K562 (cell line): ENCODE data around the gene DEF6. TPM values are rescaled to one million over a fixed set of nuclear protein-coding genes. Genes with fewer than 3 reads are reported as not detected.

Experiments used
- AFF4 ChIP-seq: sonication (generic); formaldehyde crosslinking; IDR thresholded peaks from 2 replicates; pipeline ENCODE4 v1.8.0; 2023; ENCODE audit warnings: mild to moderate bottlenecking, missing genetic modification reagents
- BHLHE40 ChIP-seq: IDR thresholded peaks from 2 replicates; pipeline ENCODE4 v1.6.1; 2011; ENCODE audit warnings: low read length, improper control_type of control experiment
- CHD2 ChIP-seq: IDR thresholded peaks from 2 replicates; pipeline ENCODE4 v1.6.1; 2011; ENCODE audit warnings: low read depth, low read length
- CREB1 ChIP-seq, 2 experiments: sonication (generic) in 1 of 2; formaldehyde crosslinking in 1 of 2; IDR thresholded peaks; 2 replicates each; pipeline versions ENCODE4 v1.6.1 to v1.8.0; 2012 to 2022; ENCODE audit warnings: inconsistent platforms in 1 of 2, mild to moderate bottlenecking in 1 of 2, missing genetic modification reagents in 1 of 2, moderate library complexity in 1 of 2
- EP300 ChIP-seq: IDR thresholded peaks from 2 replicates; pipeline ENCODE4 v1.6.1; 2012; ENCODE audit warnings: low read length, improper control_type of control experiment
- HINFP ChIP-seq: fragments of 450-650 bp; conservative IDR thresholded peaks from 2 replicates; pipeline ENCODE4 v1.6.1; 2016; ENCODE audit warnings: missing genetic modification characterization, low read depth, mild to moderate bottlenecking, control low read depth, missing compliant biosample characterization
- JUNB ChIP-seq: fragments of 450-650 bp; formaldehyde crosslinking; conservative IDR thresholded peaks from 2 replicates; pipeline ENCODE4 v1.4.0; 2020; ENCODE audit warnings: mild to moderate bottlenecking
- MNT ChIP-seq, 2 experiments: fragments of 450-650 bp; conservative IDR thresholded peaks; 2 replicates each; pipeline ENCODE4 v1.6.1; 2017; ENCODE audit warnings: mild to moderate bottlenecking in 2 of 2, moderate library complexity in 2 of 2
- NR1H2 ChIP-seq: sonication (generic); formaldehyde crosslinking; IDR thresholded peaks from 2 replicates; pipeline ENCODE4 v1.4.0; 2020; ENCODE audit warnings: mild to moderate bottlenecking, missing genetic modification reagents
- NR2C2 ChIP-seq, 2 experiments: fragments of 200-800 bp in 1 of 2; sonication (Bioruptor generic) in 1 of 2; sonication (generic) in 1 of 2; formaldehyde crosslinking in 1 of 2; IDR thresholded peaks; 2 replicates each; pipeline versions ENCODE4 v1.6.1 to v1.8.0; 2016 to 2022; ENCODE audit warnings: mild to moderate bottlenecking in 1 of 2, missing compliant biosample characterization in 1 of 2, missing genetic modification characterization in 1 of 2, missing genetic modification reagents in 1 of 2
- RCOR1 ChIP-seq, 2 experiments: IDR thresholded peaks; 2 replicates each; pipeline ENCODE4 v1.6.1; 2012; ENCODE audit warnings: low read depth in 2 of 2, low read length in 2 of 2, borderline replicate concordance in 1 of 2, improper control_type of control experiment in 1 of 2
- TEAD2 ChIP-seq: fragments of 450-650 bp; IDR thresholded peaks from 2 replicates; pipeline ENCODE4 v1.6.1; 2016; ENCODE audit warnings: missing genetic modification characterization, control low read depth, missing compliant biosample characterization
- TFAP4 ChIP-seq: sonication (generic); formaldehyde crosslinking; IDR thresholded peaks from 2 replicates; pipeline ENCODE4 v1.8.0; 2022; ENCODE audit warnings: missing genetic modification reagents, mild to moderate bottlenecking, moderate library complexity, borderline replicate concordance
- ZBTB7A ChIP-seq: IDR thresholded peaks from 2 replicates; pipeline ENCODE4 v1.6.1; 2011; ENCODE audit warnings: low read depth, mild to moderate bottlenecking, low read length, moderate library complexity, borderline replicate concordance; ENCODE audit not compliant: control insufficient read depth
- ZNF778 ChIP-seq: fragments of 450-650 bp; formaldehyde crosslinking; IDR thresholded peaks from 2 replicates; pipeline ENCODE4 v1.4.0; 2020; ENCODE audit warnings: mild to moderate bottlenecking, moderate library complexity
- ZNF780A ChIP-seq: fragments of 250-450 bp; sonication (Bioruptor Pico); IDR thresholded peaks from 2 replicates; pipeline ENCODE4 v1.5.0; 2021; ENCODE audit warnings: mild to moderate bottlenecking
- polyA plus RNA-seq, 8 experiments: library from polyadenylated mRNA; depleted of rRNA in 4 of 8; stranded (reverse) in 5 of 8; unstranded in 3 of 8; fragments of >200 nt; fragmentation: Nextera tagmentation in 2 of 8; fragmentation: Illumina TruSeq in 1 of 8; extraction: Ambion mirVana in 2 of 8; extraction: Trizol in 1 of 8; gene quantifications; 2 replicates each; pipeline versions ENCODE4 v1.2.1 to v1.2.3, GENCODE V29; 2011 to 2014; ENCODE audit warnings: inconsistent platforms in 1 of 8, missing spikeins in 1 of 8
- total RNA-seq, 7 experiments: library from RNA; depleted of rRNA in 6 of 7; stranded (reverse); fragments of >200 nt in 6 of 7; fragmentation: Illumina TruSeq in 2 of 7; extraction: Trizol in 2 of 7; gene quantifications; 2 replicates each; pipeline versions ENCODE4 v1.2.1 to v1.2.3, GENCODE V29; 2011 to 2021; ENCODE audit warnings: low replicate concordance in 1 of 7

The DEF6 gene
- total and polyA plus RNA-seq, 9 of the 15 experiments (the other 6 are each of a cell fraction or from before 2014, with no cell fraction given) = 1.3 to 44.6 (median 22.7) TPM

GRCh38 chr6:35342258-35343091, 44.9 kb downstream of the DEF6 start, which contains the start of gene PPARD (continued):
- peak; percentile 81 to 87 for TF ChIP-seq MNT (conservative IDR thresholded peaks at IDR 0.05)
- TF ChIP-seq ZNF778 (CRISPR knock-in tag) = no peak
- peak in 1 of 2 experiments; percentile 69; a peak in 2 of 4 replicates for TF ChIP-seq RCOR1 (IDR thresholded peaks at IDR 0.05; ENCODE audit: borderline replicate concordance in 1 of 2, low read depth in 2 of 2, low read length in 2 of 2)
- TF ChIP-seq TEAD2 (tag) = no peak
- TF ChIP-seq JUNB = no peak
- 0 out of 2 replicates have a peak, but pooled peaks have one; percentile 63 for TF ChIP-seq ZBTB7A
- no peak for TF ChIP-seq HINFP (tag)
- peak; percentile 34; the same call in 1 of the 2 replicates for TF ChIP-seq CHD2
- no peak for TF ChIP-seq ZNF780A
- TF ChIP-seq TFAP4 (CRISPR knock-in tag) = peak; percentile 85
- TF ChIP-seq BHLHE40 = peak; percentile 62; the same call in 1 of the 2 replicates
- 0 out of 2 replicates have a peak, but pooled peaks have one; percentile 22 for TF ChIP-seq NR2C2 (CRISPR knock-in tag; IDR thresholded peaks at IDR 0.05)
- TF ChIP-seq NR2C2 (tag; IDR thresholded peaks at IDR 0.05) = no peak
- peak; percentile 16; the same call in 1 of the 2 replicates for TF ChIP-seq EP300
- peak; percentile 24; the same call in 1 of the 2 replicates for TF ChIP-seq NR1H2 (CRISPR knock-in tag)
- TF ChIP-seq CREB1 (IDR thresholded peaks at IDR 0.05) = peak; percentile 91
- TF ChIP-seq CREB1 (CRISPR knock-in tag; IDR thresholded peaks at IDR 0.05) = peak; percentile 91
- TF ChIP-seq AFF4 (CRISPR knock-in tag) = no peak
